Cardiac muscle cell (in vitro differentiated cells and primary cell): ENCODE measurements around the gene HLA-DMB. TPM values are rescaled to one million over a fixed set of nuclear protein-coding genes. Genes with fewer than 3 reads are reported as not detected.

Experiments
- DNase-seq, 2 donors: peaks; one replicate each; pipeline versions ENCODE4 v3.0.0 to v3.0.0-alpha.2; 2010 to 2017; ENCODE audit warnings: low read depth in 1 of 2, low spot score in 1 of 2
- H3K27ac ChIP-seq: fragments of 200-600 bp; sonication (generic); 2 replicates; pipeline ENCODE4 v1.5.1; 2016
- H3K27me3 ChIP-seq: fragments of 200-600 bp; sonication (generic); 2 replicates; pipeline ENCODE4 v1.6.0; 2016; ENCODE audit warnings: control low read depth
- H3K36me3 ChIP-seq: fragments of 200-600 bp; sonication (generic); 2 replicates; pipeline ENCODE4 v1.5.1; 2016; ENCODE audit warnings: control low read depth
- H3K4me1 ChIP-seq: fragments of 200-600 bp; sonication (generic); 2 replicates; pipeline ENCODE4 v1.8.1; 2017; ENCODE audit warnings: low read depth, mild to moderate bottlenecking, mixed run types
- H3K4me3 ChIP-seq: fragments of 200-600 bp; sonication (generic); 2 replicates; pipeline ENCODE4 v1.5.1; 2016; ENCODE audit warnings: mild to moderate bottlenecking
- H3K9me3 ChIP-seq: fragments of 200-600 bp; sonication (generic); 2 replicates; pipeline ENCODE4 v1.5.1; 2017; ENCODE audit warnings: low read depth, mild to moderate bottlenecking, control low read depth
- polyA plus RNA-seq: library from polyadenylated mRNA; unstranded; fragments of >200 nt; fragmentation: Nextera tagmentation; extraction: Ambion mirVana; gene quantifications from 2 replicates; pipeline ENCODE4 v1.2.1, GENCODE V29; 2016
- total RNA-seq: library from RNA; depleted of rRNA; stranded (reverse); fragments of >200 nt; gene quantifications from 2 replicates; pipeline ENCODE4 v1.2.3, GENCODE V29; 2016
- TF ChIP-seq, protein P1 (sequence below): IDR thresholded peaks from 2 replicates; pipeline ENCODE4 v1.5.1; 2012; ENCODE audit warnings: low read depth, mild to moderate bottlenecking, low read length

The HLA-DMB gene
- total and polyA plus RNA-seq, 2 experiments from 2014 or later: not detected

DNA sequence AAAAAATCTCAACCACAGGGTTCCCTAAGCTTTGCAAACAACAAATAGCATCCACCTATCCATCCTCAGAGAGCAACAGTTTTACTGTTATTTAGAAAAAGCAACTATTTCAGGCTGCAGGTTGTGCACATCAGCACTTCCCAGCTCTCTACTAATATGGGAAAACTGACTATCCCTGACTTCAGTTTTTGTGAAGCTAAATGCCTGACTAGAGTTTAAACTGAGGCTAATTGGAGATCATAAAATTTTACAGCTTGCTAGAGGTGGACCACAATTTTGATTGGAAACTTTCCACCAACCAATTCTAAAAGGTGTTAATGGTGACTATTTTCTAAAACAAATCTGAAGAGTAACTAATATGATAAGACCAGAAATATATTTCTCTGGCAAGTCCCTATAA is 36.9 kb downstream of the HLA-DMB start:
- Histone ChIP-seq H3K4me1 (no peaks in the 10 kb centered on the region), H3K4me3 (no peak overlapping the region), H3K36me3 (no peaks in the 10 kb centered on the region), H3K27me3 (peaks cover 3% of the 10 kb centered on the region), H3K9me3 (no peaks in the 10 kb centered on the region), H3K27ac (no peak overlapping the region)
- TF ChIP-seq, protein P1, sequence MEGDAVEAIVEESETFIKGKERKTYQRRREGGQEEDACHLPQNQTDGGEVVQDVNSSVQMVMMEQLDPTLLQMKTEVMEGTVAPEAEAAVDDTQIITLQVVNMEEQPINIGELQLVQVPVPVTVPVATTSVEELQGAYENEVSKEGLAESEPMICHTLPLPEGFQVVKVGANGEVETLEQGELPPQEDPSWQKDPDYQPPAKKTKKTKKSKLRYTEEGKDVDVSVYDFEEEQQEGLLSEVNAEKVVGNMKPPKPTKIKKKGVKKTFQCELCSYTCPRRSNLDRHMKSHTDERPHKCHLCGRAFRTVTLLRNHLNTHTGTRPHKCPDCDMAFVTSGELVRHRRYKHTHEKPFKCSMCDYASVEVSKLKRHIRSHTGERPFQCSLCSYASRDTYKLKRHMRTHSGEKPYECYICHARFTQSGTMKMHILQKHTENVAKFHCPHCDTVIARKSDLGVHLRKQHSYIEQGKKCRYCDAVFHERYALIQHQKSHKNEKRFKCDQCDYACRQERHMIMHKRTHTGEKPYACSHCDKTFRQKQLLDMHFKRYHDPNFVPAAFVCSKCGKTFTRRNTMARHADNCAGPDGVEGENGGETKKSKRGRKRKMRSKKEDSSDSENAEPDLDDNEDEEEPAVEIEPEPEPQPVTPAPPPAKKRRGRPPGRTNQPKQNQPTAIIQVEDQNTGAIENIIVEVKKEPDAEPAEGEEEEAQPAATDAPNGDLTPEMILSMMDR: no peak
- DNase-seq: no peak

DNA sequence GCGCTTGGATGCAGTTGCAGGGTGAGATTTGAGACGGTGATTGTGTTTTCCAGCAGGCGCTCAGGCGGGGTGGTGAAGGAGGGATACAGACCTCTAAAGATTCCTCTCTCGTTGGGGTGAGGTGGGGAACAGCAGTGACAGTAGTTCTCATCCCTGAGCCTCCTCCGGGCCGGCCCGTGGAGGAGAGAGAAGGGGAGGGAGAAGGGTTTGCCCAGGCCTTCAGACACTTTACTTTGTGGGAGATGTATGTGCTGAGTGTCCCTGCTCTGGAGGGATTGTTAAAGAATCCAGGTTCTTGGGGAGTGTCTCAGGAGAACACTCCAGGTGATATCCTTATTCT is 45.9 kb downstream of the HLA-DMB start:
- no peaks in the 10 kb centered on the region for H3K4me1 ChIP-seq
- H3K9me3 ChIP-seq: no peaks in the 10 kb centered on the region
- H3K27me3 ChIP-seq: no peaks in the 10 kb centered on the region
- TF ChIP-seq, protein P1: no peak
- peak overlapping the region; percentile 60 for H3K4me3 ChIP-seq
- DNase-seq: no peak
- peak overlapping the region; percentile 89 for H3K27ac ChIP-seq
- H3K36me3 ChIP-seq: no peaks in the 10 kb centered on the region

GRCh38 chr6:32894085-32895005 is 46.5 kb downstream of the HLA-DMB start:
- Histone ChIP-seq H3K27me3 (peaks cover under 1% of the 10 kb centered on the region), H3K27ac (peak overlapping the region; percentile 89), H3K36me3 (no peaks in the 10 kb centered on the region), H3K9me3 (no peaks in the 10 kb centered on the region), H3K4me1 (no peaks in the 10 kb centered on the region), H3K4me3 (peak overlapping the region; percentile 60)
- peak; percentile 93 to 94 for DNase-seq
- TF ChIP-seq, protein P1: no peak

GRCh38 chr6:32890831-32891230 is 50.0 kb downstream of the HLA-DMB start:
- no peak overlapping the region for H3K4me3 ChIP-seq
- H3K9me3 ChIP-seq: no peaks in the 10 kb centered on the region
- TF ChIP-seq, protein P1: no peak
- no peak for DNase-seq
- H3K36me3 ChIP-seq: no peaks in the 10 kb centered on the region
- H3K4me1 ChIP-seq: no peaks in the 10 kb centered on the region
- peaks cover 4% of the 10 kb centered on the region for H3K27me3 ChIP-seq
- no peak overlapping the region for H3K27ac ChIP-seq

DNA sequence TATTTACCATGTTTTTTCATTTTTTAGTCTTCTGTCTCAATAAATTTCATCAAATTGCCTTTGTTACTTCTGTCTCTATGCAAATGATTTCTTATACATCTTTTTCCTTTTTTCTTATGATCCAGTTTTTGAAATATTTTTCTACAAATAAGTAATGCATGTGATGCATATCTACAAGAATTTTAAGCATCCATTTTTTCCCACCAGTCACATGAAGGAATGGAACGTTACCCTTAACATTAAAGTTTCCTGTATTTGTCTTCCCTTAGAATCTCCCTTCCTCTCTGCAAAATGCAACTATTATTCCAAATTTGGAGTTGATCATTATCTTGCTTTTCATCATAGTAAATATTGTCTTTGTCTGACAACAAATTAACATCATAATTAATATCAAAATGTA is 51.3 kb downstream of the HLA-DMB start:
- Histone ChIP-seq H3K4me1 (no peaks in the 10 kb centered on the region), H3K9me3 (no peaks in the 10 kb centered on the region), H3K27me3 (peaks cover 4% of the 10 kb centered on the region), H3K4me3 (no peak overlapping the region), H3K36me3 (no peaks in the 10 kb centered on the region), H3K27ac (no peak overlapping the region)
- DNase-seq: no peak
- TF ChIP-seq, protein P1: no peak
